NCI-H69 (cell line): ENCODE measurements around the gene MCM5.
"Not testable (repeated sequence)": the region's sequence is repeated elsewhere in the genome, so short reads cannot be mapped to it uniquely, and the experiment has no call there.

Experiments
- DNase-seq: peaks from one replicate; lab custom pipeline; 2025; lab: John Stamatoyannopoulos, UW

MCM5 gene

GRCh38 chr22:35379146-35379993 is 20.6 kb upstream of the MCM5 start:
- DNase-seq: no peak

DNA sequence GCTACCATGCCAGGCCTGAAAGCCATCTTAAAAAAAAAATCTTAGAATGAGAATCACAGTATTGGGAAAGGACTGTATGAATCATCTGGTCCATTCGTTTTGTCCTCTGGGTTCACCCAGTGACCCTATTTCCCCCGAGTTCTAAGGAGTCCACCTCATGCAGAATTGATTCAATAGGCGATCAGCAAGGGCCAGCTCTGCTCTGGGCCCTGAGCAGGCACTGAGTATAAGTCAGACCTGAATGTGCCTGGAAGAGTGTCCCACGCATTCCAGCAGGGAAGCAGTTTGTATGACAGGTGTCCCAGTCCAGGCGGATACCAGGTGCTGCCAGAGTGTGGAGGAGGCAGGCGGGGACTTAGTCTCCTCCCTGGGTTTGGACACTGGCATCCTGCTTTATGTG is 19.9 kb upstream of the MCM5 start:
- DNase-seq: no peak

- DNase-seq: peak; percentile 93
Observed at GRCh38 chr22:35380537-35381423, 19.2 kb upstream of the MCM5 start, which contains the start of gene HMOX1. TSS of gene HMOX1 (plus strand) at chr22:35381096. CDS start at chr22:35381174, 78 bp downstream.

GRCh38 chr22:35381424-35382009 is 18.4 kb upstream of the MCM5 start:
- no peak for DNase-seq

GRCh38 chr22:35383679-35384071 is 16.3 kb upstream of the MCM5 start:
- no peak for DNase-seq

DNA sequence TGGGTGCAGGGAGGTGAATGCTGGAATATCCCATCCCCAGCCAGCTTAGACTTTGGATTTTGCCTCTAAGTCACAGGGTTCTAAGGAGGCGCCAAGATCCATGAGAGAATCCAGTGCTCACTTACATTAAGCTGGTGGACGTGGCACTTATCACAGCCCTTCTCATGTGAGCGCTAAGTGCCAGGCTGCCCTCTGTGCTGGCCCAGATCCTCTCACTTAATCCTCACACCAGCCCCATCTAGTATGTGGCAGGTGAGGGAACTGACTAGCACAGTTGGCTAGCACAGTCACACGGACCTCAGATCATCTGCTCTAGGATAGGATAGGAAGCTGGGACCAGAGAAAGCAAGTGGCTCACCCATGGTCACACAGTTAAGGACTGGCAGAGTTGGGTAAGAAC is 15.4 kb upstream of the MCM5 start:
- DNase-seq: no peak

- DNase-seq: no peak
Observed at GRCh38 chr22:35384975-35385588, 14.9 kb upstream of the MCM5 start.

DNA sequence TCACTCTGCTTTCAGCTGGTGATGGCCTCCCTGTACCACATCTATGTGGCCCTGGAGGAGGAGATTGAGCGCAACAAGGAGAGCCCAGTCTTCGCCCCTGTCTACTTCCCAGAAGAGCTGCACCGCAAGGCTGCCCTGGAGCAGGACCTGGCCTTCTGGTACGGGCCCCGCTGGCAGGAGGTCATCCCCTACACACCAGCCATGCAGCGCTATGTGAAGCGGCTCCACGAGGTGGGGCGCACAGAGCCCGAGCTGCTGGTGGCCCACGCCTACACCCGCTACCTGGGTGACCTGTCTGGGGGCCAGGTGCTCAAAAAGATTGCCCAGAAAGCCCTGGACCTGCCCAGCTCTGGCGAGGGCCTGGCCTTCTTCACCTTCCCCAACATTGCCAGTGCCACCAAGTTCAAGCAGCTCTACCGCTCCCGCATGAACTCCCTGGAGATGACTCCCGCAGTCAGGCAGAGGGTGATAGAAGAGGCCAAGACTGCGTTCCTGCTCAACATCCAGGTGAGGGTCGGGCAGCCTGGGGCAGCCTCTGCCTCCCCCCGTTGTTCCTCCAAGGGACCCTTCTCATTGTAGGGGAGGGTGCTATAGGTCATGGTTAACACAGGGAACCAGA is 13.2 kb upstream of the MCM5 start:
- DNase-seq: no peak

DNA sequence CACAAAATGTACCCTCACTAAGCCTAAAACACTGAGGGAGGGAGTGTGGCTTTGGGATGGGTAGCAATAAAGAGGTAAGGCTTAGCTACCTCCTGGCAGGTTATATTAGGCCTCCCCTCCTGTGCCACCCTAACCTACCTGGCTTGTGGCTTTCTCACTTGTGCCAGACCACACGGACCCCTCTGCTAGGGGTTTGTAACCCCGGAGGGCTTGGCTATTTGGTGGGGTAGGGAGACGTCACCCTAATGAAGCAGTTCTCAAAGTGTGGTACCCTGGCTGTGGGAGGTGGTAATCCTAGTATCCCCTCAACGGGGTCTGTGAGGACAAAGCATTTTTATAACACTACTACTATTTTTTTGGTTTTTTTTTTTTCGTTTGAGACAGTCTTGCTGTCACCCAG is 9.0 kb upstream of the MCM5 start:
- DNase-seq: no peak

DNA sequence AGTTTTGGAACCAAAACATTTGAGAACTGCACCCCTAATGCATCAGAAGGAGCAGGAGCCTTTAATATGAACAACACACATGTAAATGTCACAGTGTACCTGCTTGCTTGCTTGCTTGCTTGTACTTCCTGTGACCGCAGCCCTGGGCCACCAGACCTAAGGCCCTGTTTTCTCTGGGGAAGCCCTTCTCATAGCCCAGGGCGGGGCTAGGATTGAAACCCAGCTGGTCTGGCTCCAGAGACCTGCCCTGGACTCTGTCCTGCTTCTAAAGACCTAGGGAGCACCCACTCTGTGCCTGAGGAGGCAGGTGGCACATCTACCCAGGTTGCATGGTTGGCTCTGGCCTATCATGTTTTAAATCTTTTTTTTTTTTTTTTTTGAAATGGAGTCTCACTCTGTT is 7.6 kb upstream of the MCM5 start:
- DNase-seq: no peak

GRCh38 chr22:35393116-35394010 is 6.6 kb upstream of the MCM5 start:
- DNase-seq: no peak

DNA sequence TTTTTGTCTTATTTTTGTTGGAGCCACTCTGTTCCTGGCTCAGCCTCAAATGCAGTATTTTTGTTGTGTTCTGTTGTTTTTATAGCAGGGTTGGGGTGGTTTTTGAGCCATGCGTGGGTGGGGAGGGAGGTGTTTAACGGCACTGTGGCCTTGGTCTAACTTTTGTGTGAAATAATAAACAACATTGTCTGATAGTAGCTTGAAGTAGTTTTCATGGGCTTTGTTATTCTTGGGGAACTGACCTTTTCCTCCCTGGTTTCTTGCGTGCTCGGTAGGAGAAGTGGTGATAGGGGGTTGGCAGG is 6.0 kb upstream of the MCM5 start:
- no peak for DNase-seq

DNA sequence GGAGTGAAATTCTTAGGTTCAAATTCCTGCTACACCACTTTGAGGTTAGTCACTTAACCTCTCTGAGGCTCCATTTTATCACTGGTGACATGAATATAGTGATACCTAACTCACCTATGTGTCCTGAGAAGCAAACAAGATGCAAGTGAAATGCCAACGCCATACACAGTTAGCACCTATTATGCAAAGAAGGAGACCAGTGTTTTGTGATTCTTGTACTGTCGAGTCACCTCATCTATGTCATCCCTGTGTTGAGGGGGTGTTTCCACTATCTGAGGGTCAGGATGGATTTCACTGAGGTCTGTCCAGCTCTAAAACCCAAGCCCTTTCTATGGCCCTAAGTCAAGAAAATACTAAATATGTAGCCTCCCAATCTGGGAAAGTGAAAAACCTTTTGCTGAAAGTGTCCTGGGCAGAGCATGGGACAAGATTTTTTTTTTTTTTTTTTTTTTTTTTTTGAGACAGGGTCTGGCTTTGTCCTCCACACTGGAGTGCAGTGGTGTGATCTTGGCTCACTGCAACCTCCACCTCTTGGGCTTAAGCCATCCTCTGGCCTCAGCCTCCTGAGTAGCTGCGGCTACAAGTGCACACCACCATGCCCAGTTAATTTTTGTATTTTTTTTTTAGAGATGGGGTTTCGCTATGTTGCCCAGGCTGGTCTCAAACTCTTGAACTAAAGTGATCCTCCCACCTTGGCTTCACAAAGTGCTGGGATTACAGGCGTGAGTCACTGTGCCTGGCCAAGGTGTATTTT is 5.0 kb upstream of the MCM5 start:
- DNase-seq: no peak

DNA sequence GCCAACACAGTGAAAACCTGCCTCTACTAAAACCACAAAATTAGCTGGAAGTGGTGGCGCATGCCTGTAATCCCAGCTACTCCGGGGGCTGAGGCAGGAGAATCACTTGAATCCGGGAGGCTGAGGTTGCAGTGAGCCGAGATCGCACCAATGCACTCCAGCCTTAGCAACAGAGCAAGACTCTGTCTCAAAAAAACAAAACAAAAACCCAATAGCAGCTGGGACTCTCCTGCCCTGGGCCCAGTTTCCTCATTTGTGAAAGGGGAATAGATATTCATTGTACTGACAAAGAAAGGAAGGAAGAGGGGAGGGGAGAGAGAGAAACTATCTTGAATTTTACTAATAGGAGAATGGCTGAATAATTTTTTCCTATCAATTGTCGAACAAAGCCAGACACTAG is 3.3 kb upstream of the MCM5 start:
- not testable (repeated sequence) for DNase-seq

GRCh38 chr22:35397095-35397904 is 2.6 kb upstream of the MCM5 start:
- DNase-seq: peak; percentile 72

GRCh38 chr22:35398591-35398973 is 1.4 kb upstream of the MCM5 start:
- DNase-seq: no peak

- no peak for DNase-seq
Observed at GRCh38 chr22:35399114-35399677, 744 bp upstream of the MCM5 start.

- DNase-seq: peak; percentile 61
Observed at GRCh38 chr22:35400501-35400790, 506 bp downstream of the MCM5 start.

DNA sequence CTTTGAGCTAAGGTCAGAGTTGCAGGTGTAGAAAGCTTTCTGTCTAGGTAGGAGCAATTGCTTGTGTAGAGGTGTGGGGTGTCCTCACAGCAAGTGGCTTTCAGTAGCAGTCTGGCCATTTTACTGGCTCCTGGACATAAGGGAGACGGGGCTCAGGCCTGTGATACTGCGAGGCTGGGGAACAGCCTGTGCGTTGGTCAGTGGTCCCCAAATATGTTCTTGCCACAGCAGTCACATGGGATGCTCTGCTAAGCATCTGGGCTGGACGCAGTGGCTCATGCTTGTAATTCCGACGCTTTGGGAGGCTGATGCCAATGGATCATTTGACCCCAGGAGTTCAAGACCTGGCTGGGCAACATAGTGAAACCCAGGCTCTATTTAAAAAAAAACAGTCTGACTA is 1.9 kb downstream of the MCM5 start:
- no peak for DNase-seq
